Measurements from ENCODE around the gene DOCK11.
A peak's percentile ranks its signal among the peaks of the same experiment; 100 is the strongest.

The DOCK11 gene

DNA sequence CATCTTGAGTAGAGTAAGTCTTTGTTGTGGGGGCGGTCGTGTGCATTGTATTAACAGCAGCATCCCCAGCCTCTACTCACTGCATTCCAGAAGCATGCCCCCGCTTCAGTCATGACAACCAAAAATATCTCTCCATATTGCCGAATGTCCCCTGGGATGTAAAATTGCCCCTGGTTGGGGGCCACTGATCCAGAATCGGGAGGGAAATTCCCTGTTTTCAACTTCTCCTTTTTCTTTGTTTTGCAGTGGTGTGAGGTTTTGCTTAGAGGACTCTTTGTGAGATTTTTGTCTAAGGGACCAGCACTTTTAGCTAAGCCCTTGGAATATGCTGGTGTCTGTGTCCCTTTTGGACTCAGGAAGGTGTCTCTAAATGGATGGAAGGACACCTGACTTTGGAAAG is 228.8 kb downstream of the DOCK11 start:
- H3K27ac ChIP-seq: no peak overlapping the region
- ChIA-PET POLR2A (ENCODE audit: low non-redundant PET) (no interaction called here), CTCF (no interaction called here)
- TF ChIP-seq, protein P1, sequence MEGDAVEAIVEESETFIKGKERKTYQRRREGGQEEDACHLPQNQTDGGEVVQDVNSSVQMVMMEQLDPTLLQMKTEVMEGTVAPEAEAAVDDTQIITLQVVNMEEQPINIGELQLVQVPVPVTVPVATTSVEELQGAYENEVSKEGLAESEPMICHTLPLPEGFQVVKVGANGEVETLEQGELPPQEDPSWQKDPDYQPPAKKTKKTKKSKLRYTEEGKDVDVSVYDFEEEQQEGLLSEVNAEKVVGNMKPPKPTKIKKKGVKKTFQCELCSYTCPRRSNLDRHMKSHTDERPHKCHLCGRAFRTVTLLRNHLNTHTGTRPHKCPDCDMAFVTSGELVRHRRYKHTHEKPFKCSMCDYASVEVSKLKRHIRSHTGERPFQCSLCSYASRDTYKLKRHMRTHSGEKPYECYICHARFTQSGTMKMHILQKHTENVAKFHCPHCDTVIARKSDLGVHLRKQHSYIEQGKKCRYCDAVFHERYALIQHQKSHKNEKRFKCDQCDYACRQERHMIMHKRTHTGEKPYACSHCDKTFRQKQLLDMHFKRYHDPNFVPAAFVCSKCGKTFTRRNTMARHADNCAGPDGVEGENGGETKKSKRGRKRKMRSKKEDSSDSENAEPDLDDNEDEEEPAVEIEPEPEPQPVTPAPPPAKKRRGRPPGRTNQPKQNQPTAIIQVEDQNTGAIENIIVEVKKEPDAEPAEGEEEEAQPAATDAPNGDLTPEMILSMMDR (conservative IDR thresholded peaks at IDR 0.05; ENCODE audit: low read depth): no peak
- DNase-seq (ENCODE audit: low spot score): no peak

DNA sequence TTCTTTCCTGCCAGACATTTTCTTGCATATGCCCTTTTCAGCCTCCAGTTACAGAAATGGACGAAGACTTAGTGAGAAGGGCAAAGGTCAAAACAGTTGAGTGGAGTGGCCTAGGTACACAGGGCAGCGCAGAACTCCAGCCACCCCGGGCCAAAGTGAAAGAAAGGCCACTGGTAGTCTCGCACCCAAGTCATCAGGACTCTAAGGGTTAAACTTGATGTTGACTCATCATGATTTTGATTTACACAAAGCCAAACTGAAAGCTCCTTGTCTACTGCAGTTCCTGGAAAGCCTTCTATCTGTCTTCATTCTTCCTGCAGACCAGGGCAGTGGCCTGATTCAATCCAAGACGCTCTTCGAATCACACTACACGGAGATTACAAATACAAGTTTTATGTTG is 229.2 kb downstream of the DOCK11 start:
- CTCF ChIA-PET: interaction anchor here (0.7 kb wide), 1 partner anchor 9 kb away, joined by 3 read pairs; no protein-coding TSS in a partner anchor

DNA sequence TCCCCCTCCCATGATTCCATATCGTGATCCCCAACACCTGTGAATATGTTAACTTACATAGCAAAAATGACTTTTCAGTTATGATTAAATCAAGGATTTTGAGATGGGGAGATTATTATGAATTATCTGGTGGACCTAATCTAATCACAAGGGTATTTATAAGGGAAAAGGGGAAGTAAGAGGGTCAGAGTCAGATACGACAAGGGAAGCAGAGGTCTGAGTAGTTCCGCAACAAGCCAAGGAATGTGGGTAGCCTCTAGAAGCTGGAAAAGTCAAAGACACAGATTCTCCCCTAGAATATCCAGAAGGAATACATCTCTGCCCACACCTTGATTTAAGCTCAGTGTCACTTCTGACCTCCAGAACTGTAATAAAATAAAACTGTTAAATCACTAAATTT is 230.8 kb downstream of the DOCK11 start:
- no peak for DNase-seq (ENCODE audit: low spot score)
- TF ChIP-seq, protein P1 (conservative IDR thresholded peaks at IDR 0.05; ENCODE audit: low read depth): no peak
- ChIA-PET POLR2A (ENCODE audit: low non-redundant PET) (no interaction called here), CTCF (no interaction called here)
- H3K27ac ChIP-seq: no peak overlapping the region

More for the DNA sequence above, 229.2 kb downstream of the DOCK11 start:
- no peak for DNase-seq (ENCODE audit: low spot score)
- TF ChIP-seq, protein P1 (conservative IDR thresholded peaks at IDR 0.05; ENCODE audit: low read depth): no peak
- POLR2A ChIA-PET (ENCODE audit: low non-redundant PET): no interaction called here
- no peak overlapping the region for H3K27ac ChIP-seq

DNA sequence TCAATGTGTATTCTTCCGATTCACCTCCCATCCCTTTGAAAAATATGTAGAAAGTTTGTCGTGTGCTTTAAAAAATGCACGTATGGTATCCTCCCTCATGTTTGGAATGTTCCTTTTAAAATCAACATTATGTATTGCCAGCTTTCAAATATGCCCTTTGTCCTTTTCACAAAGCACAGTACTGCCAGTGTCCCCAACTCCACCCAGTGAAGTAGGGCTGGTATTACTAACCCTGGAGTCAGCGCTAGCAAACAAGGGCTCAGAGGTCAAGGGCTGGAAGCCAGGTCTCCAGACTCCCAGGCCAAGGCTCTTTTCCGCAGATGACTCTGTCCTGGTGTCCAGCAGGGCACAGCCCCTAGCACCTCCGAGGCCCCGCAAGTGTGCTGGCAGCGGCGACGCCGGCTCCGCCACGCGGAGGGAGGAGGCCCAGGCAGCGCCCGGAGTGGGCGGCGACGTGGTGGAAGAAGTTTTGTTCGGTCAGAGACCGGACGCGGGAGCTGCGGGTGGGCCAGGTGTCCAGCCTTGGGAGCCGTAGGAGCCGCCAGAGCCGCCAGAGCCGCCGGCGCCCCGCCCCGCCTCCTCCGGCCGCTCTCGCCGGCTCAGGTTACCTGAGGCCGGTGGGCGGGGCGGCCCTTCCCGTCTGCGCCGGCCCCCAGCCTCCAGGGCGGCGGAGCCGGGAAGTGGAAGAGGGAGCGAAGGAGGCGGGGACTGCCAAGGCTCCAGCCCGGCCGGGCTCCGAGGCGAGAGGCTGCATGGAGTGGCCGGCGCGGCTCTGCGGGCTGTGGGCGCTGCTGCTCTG is 231.5 kb downstream of the DOCK11 start, which contains the start of gene IL13RA1:
Gene IL13RA1, plus strand, starts transcription at position 720 of the 799 bp plus-strand sequence. Its CDS starts 33 bp downstream, at position 753.
- peak within 1 kb of the TSS; percentile 77 for H3K27ac ChIP-seq
- TF ChIP-seq, protein P1 (conservative IDR thresholded peaks at IDR 0.05; ENCODE audit: low read depth): no peak
- ChIA-PET POLR2A (ENCODE audit: low non-redundant PET) (no interaction called here), CTCF (interaction anchor here (1.1 kb wide), 1 partner anchor 25 kb away, joined by 3 read pairs; no protein-coding TSS in a partner anchor)
- peak; percentile 78 for DNase-seq (ENCODE audit: low spot score)

DNA sequence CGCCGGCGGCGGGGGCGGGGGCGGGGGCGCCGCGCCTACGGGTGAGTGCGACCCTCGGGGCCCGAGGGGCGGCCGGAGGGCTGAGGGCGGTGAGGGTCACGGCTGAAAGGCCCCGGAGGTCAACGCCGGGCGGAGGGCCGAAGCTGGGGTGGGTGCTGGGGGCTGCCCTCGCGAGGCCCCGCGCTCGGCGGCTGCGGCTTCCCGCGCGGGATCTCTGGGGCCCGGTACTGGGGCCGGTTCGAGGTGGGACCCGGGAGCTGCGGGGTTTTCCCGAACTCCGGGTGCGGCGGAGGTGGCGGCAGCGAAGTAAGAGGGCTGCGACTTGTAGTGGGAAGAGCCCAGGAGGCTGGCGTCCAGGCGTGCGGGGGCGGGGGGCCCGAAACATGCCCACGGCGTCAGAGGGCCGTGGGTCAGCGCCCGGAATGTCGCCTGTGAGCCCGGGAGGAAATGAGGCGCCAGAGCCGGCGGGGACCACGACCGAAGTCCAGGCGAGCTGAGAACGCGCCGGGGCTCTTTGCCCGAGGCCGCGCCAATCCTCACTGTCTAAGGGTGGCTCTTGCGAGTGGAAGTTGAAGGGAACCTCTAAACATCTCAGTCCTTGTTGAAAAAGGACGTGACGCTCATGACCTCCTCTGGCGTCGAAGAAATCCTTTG is 232.2 kb downstream of the DOCK11 start:
- H3K27ac ChIP-seq: peak overlapping the region; percentile 77
- TF ChIP-seq, protein P1 (conservative IDR thresholded peaks at IDR 0.05; ENCODE audit: low read depth): no peak
- ChIA-PET POLR2A (ENCODE audit: low non-redundant PET) (no interaction called here), CTCF (interaction anchor here (1.1 kb wide), 1 partner anchor 26 kb away, joined by 3 read pairs; no protein-coding TSS in a partner anchor)
- no peak for DNase-seq (ENCODE audit: low spot score)

DNA sequence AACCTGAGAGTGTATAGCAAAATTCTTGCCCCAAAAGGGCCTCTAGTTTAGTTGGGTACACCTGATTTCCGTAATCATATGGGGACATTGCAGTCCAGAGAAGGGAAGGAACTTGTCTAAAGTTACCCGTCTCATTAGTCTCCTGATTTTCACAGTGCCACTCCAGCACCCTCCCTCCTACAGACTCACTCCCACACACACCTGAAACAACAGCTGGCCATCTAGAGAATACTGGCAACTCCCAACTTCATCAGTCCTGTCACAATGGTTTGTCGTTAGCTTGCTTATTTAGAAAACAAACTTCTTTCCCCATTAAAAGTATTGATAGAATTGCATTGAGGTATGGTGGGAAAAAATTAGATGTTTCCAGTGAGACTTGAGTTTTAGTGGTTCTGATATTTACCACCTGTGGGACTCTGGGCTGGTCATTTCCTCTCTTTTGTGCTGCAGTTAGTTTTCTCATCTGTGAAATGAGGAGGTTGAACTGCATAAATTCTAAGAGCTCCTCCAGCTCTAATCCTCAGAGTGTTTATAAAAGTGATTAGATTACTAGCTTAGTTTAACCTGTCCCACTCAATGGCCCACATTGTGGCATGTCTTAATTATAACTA is 233.5 kb downstream of the DOCK11 start:
- TF ChIP-seq, protein P1 (conservative IDR thresholded peaks at IDR 0.05; ENCODE audit: low read depth): no peak
- CTCF ChIA-PET: interaction anchor here (0.5 kb wide), 1 partner anchor 104 kb away, joined by 3 read pairs; no protein-coding TSS in a partner anchor
- POLR2A ChIA-PET (ENCODE audit: low non-redundant PET): no interaction called here
- DNase-seq (ENCODE audit: low spot score): no peak
- H3K27ac ChIP-seq: no peak overlapping the region
